ENCODE measurements around the gene HNRNPK. TPM values are rescaled to one million over a fixed set of nuclear protein-coding genes. Genes with fewer than 3 reads are reported as not detected.

The HNRNPK gene
- total RNA-seq, 1 experiment from 2014 or later: 825 TPM

DNA sequence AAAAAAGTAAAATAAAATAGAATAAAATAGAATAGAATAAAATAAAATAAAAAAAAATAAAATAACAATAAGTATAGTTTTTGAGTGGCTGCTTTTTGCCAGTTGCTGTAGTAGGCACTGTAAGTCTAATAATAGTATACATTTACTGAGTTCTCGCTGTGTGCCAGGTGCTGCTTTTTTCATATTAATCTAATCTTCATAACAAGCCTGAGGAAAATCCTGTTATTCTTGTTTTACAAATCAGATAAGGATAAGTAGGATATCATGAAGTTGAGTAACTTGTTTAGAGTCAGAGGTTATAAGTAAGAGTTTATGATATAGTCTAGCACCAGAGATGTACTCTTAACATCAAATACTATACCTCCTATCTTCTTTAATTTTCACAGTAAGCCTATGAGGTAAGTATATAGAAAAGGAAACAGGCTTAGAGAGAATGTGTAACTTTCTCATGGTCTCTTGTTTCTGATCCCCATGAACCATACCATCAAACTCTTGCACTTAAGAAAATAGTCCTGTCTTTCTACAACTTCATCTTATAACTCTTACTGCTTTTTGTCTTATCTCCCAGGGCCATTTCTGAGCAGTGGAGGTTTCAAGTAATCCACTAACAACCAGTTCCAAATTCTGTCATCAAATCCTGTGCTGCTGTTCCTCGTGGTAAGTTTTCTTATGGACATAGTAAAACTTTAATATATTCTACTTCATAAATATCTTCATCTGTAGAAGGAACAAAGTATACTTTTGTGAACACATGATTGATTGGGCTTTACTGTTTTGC lies 19.3 kb upstream of the HNRNPK start:
- H3K36me3 Mint-ChIP-seq (ENCODE audit: insufficient read depth, unreplicated experiment): peaks cover 7% of the 10 kb centered on the region
- no peak for TF ChIP-seq CTCF (IDR thresholded peaks at IDR 0.05; ENCODE audit: unreplicated experiment)
- H3K9me3 Mint-ChIP-seq (ENCODE audit: unreplicated experiment): no peaks in the 10 kb centered on the region
- no peaks in the 10 kb centered on the region for H3K4me1 Mint-ChIP-seq (ENCODE audit: insufficient read depth, unreplicated experiment)
- H3K4me3 Mint-ChIP-seq (ENCODE audit: unreplicated experiment): no peak overlapping the region
- intact Hi-C loops (cut with micrococcal nuclease): no loop called here
- no TSS peak for BruUV-seq (replicated peaks)
- CTCF ChIA-PET: interaction anchor here (1.0 to 1.2 kb wide), 3 partner anchors 174 to 262 kb away, joined by 3 to 4 read pairs (median 4); no protein-coding TSS in a partner anchor
- no peak for DNase-seq (ENCODE audit: unreplicated experiment)
- H3K27ac Mint-ChIP-seq (ENCODE audit: low read depth, unreplicated experiment): peak overlapping the region; percentile 65
- POLR2A ChIA-PET: no interaction called here
- no peaks in the 10 kb centered on the region for H3K27me3 Mint-ChIP-seq (ENCODE audit: insufficient read depth, unreplicated experiment)

GRCh38 chr9:83996126-83996525 lies 16.1 kb upstream of the HNRNPK start:
- no TSS peak for BruUV-seq (replicated peaks)
- H3K4me3 Mint-ChIP-seq (ENCODE audit: unreplicated experiment): no peak overlapping the region
- no peaks in the 10 kb centered on the region for H3K27me3 Mint-ChIP-seq (ENCODE audit: insufficient read depth, unreplicated experiment)
- POLR2A ChIA-PET: interaction anchor here (0.6 to 1.0 kb wide), 4 partner anchors 13 to 903 kb away, joined by 3 to 11 read pairs (median 4); partner anchors contain the start of genes HNRNPK and RMI1
- H3K4me1 Mint-ChIP-seq (ENCODE audit: insufficient read depth, unreplicated experiment): peaks cover 11% of the 10 kb centered on the region
- no peak overlapping the region for H3K27ac Mint-ChIP-seq (ENCODE audit: low read depth, unreplicated experiment)
- CTCF ChIA-PET: interaction anchor here (0.6 to 2.0 kb wide), 5 partner anchors 141 to 938 kb away, joined by 3 to 7 read pairs (median 3); no protein-coding TSS in a partner anchor
- H3K9me3 Mint-ChIP-seq (ENCODE audit: unreplicated experiment): no peaks in the 10 kb centered on the region
- TF ChIP-seq CTCF (IDR thresholded peaks at IDR 0.05; ENCODE audit: unreplicated experiment): no peak
- intact Hi-C loops (cut with micrococcal nuclease): no loop called here
- DNase-seq (ENCODE audit: unreplicated experiment): no peak
- H3K36me3 Mint-ChIP-seq (ENCODE audit: insufficient read depth, unreplicated experiment): peaks cover 2% of the 10 kb centered on the region

DNA sequence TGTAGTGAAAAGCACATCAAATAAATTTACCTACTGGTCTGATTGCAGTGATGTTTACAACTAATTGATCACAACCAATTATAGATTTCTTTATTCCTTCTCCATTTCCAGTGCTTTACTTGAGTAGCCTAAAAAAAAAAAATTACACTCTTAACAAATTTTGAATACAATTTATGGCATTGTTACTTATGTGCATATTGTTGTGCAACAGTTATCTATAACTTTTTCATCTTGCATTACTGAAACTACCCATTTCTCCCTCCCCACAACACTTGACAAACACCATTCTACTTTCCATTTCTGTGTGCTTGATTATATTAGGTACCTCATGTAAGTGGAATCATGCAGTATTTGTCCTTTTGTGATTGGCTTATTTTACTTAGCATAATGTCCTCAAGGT lies 12.9 kb upstream of the HNRNPK start:
- ChIA-PET CTCF (interaction anchor here (0.6 to 1.4 kb wide), 4 partner anchors 266 to 323 kb away, joined by 4 to 12 read pairs (median 5); no protein-coding TSS in a partner anchor), POLR2A (interaction anchor here (0.7 to 3.2 kb wide), 4 partner anchors 12 to 174 kb away, joined by 3 to 15 read pairs (median 6); partner anchors contain the start of genes HNRNPK and RMI1)
- H3K36me3 Mint-ChIP-seq (ENCODE audit: insufficient read depth, unreplicated experiment): peaks cover 7% of the 10 kb centered on the region
- BruUV-seq (replicated peaks): no TSS peak
- no peak overlapping the region for H3K4me3 Mint-ChIP-seq (ENCODE audit: unreplicated experiment)
- no peaks in the 10 kb centered on the region for H3K9me3 Mint-ChIP-seq (ENCODE audit: unreplicated experiment)
- no peak for TF ChIP-seq CTCF (IDR thresholded peaks at IDR 0.05; ENCODE audit: unreplicated experiment)
- no peak overlapping the region for H3K27ac Mint-ChIP-seq (ENCODE audit: low read depth, unreplicated experiment)
- no peak for DNase-seq (ENCODE audit: unreplicated experiment)
- peaks cover 11% of the 10 kb centered on the region for H3K4me1 Mint-ChIP-seq (ENCODE audit: insufficient read depth, unreplicated experiment)
- intact Hi-C loops (cut with micrococcal nuclease): loop anchor here (1.0 to 2.0 kb wide), 2 partner anchors 268 to 322 kb away; no protein-coding TSS in a partner anchor
- H3K27me3 Mint-ChIP-seq (ENCODE audit: insufficient read depth, unreplicated experiment): no peaks in the 10 kb centered on the region

DNA sequence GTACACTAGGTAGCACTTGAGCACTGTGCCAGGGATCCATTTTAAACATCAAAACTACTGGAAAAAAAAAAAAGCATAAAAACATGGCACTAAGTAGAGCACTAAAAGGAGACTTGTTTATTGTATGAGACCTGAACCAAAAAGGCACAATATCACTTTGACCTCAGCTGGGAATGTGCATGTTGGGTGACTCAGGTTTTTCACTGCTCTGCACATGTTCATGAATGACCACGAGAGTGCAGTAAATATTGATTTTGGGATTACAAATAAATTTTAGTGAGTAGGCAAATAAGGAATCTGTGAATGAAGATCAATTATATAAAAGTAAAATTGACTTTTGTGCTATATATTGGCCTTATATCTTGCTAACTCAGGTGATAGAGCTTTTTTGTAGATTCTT lies 12.4 kb upstream of the HNRNPK start:
- peaks cover 7% of the 10 kb centered on the region for H3K36me3 Mint-ChIP-seq (ENCODE audit: insufficient read depth, unreplicated experiment)
- CTCF ChIA-PET: interaction anchor here (0.6 to 1.4 kb wide), 8 partner anchors 8 to 323 kb away, joined by 3 to 12 read pairs (median 4); no protein-coding TSS in a partner anchor
- H3K9me3 Mint-ChIP-seq (ENCODE audit: unreplicated experiment): peaks cover 2% of the 10 kb centered on the region
- no peak for DNase-seq (ENCODE audit: unreplicated experiment)
- H3K27ac Mint-ChIP-seq (ENCODE audit: low read depth, unreplicated experiment): no peak overlapping the region
- H3K4me1 Mint-ChIP-seq (ENCODE audit: insufficient read depth, unreplicated experiment): peaks cover 11% of the 10 kb centered on the region
- no peaks in the 10 kb centered on the region for H3K27me3 Mint-ChIP-seq (ENCODE audit: insufficient read depth, unreplicated experiment)
- H3K4me3 Mint-ChIP-seq (ENCODE audit: unreplicated experiment): no peak overlapping the region
- intact Hi-C loops (cut with micrococcal nuclease): loop anchor here (1.0 to 2.0 kb wide), 2 partner anchors 269 to 322 kb away; no protein-coding TSS in a partner anchor
- POLR2A ChIA-PET: interaction anchor here (0.7 to 3.2 kb wide), 4 partner anchors 12 to 174 kb away, joined by 3 to 15 read pairs (median 6); partner anchors contain the start of genes HNRNPK and RMI1
- BruUV-seq (replicated peaks): no TSS peak
- TF ChIP-seq CTCF (IDR thresholded peaks at IDR 0.05; ENCODE audit: unreplicated experiment): peak; percentile 20

All from MCF 10A (cell line).